Loucy (cell line): ENCODE data around the gene CPXM2.

Source experiments
- CTCF ChIP-seq: fragments of 200-600 bp; sonication (generic); conservative IDR thresholded peaks from 2 replicates; pipeline ENCODE4 v1.5.1; 2014; ENCODE audit warnings: mild to moderate bottlenecking, antibody characterized with exemption, low read length
- EZH2phosphoT487 ChIP-seq: fragments of 200-600 bp; IDR thresholded peaks from 2 replicates; pipeline ENCODE4 v1.6.1; 2018; ENCODE audit warnings: antibody characterized with exemption, mild to moderate bottlenecking, moderate library complexity, borderline replicate concordance

- TF ChIP-seq EZH2phosphoT487 (no peak), CTCF (no peak)
Measured at GRCh38 chr10:123847686-123848432, 43.7 kb downstream of the CPXM2 start.
